Ramos (cell line): ENCODE measurements around the gene CTBP2.

ENCODE experiments used
- in situ Hi-C: fragments of 300-500 bp; cut with MboI; formaldehyde crosslinking; loops from one replicate; pipeline ENCODE4 v1.14.3; 2022; ENCODE audit warnings: low sequenced_read_pairs; ENCODE audit not compliant: unreplicated experiment

Gene CTBP2

DNA sequence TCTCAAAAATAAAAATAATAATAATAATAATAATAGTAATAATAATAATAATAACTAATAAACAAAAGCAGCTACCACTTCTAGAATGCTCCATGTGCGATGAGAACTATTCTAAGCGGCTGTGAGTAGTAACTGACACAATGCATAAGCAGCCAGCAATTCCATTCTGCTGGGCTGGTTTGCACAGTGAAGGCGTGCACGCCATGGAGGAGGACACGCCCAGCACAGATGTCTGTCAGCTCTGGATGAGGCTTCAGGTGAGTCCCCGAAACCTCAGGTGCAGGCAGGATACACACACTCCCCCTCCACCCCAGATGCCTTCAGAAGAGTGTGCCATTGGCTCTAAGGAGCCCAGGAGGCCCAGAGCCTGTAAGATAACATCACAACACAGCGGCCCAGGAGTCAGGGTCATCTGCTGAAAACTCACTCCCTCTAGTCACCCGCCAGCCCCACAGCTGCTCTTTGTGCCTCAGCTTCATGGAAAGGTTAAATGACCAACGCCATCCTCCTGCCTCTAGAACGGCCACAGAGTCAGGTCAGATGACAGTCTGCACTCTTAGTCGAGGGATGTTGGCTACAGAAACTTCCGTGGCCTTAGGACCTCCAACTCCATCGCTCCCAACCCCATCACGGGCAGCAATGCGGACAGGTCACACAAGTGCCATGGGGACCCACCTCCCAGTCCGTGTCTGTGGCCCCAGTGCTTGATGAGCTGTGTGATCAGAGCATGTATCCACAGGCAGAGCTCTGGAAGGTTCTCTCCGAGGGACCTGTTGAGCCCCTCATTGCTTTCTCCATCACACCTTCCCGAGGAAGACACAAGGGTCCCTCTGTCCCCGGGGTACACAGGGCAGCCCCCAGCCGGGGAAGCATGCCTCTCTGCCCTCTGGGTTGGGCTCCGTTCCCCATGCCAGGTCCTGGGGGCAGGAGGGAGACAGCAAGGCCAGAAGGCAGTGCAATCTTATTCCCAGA lies 103.9 kb downstream of the CTBP2 start:
- in situ Hi-C loops = no loop called here

DNA sequence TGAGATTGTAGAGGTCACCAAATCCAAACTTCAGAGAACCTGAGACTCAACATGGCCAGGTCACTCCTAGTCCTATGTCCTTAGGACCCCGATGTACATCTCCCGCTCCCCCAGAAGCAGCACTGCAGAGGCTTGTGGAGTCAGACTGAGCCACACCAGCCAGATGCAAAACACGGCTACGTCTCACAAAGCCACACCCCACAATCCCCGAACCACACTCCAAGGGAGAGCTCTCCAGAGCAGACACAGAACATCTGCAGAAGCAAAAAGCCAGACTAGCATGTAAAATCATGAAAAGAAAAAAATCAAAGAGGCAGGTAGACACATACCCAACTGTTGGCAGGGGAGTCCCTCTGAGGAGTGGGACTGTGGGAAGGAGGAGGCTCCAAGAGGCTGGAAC lies 104.9 kb downstream of the CTBP2 start:
- in situ Hi-C loops = no loop called here

- in situ Hi-C loops = no loop called here
These were observed 105.6 kb downstream of the CTBP2 start for GRCh38 chr10:125054669-125055268.

DNA sequence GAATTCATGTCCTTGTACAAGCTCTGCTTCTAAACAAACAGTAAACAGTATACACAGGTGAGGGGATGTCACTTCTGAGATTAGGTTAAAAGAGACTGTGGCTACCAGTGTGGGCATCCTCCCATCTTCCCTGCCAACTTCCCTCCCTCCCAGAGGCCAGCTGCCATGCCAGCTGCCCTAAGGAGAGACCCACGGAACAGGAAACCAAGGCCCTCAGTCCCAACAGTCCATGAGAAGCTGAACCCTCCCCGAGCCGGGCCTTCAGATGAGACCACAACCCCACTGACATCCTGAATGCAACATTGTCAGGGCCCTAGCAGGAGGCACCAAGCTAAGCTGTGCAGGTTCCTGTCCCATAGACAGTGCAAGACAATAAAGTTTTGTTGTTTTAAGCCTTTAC lies 106.1 kb downstream of the CTBP2 start:
- in situ Hi-C loops = no loop called here

- in situ Hi-C loops = no loop called here
These were observed 108.2 kb downstream of the CTBP2 start for GRCh38 chr10:125052146-125052545.

DNA sequence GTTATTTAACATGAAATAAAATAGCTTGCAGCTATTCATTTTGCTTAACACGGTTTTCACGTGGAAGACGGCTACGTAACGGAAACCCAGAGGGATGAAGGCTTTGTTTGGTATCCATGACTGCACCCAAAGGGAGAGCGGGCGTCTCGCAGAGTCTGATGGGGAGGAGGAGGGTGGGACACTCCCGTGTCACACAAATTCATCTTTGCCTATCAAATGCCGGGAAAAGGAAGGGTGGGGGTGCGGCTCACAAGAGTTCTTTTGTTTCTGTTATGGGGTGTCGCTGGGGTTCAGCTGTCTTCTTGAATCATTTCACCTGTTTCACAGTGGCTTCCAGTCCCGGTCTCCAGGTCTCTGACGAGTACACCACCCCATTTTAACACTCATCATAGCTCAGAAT lies 110.0 kb downstream of the CTBP2 start:
- in situ Hi-C loops = no loop called here

DNA sequence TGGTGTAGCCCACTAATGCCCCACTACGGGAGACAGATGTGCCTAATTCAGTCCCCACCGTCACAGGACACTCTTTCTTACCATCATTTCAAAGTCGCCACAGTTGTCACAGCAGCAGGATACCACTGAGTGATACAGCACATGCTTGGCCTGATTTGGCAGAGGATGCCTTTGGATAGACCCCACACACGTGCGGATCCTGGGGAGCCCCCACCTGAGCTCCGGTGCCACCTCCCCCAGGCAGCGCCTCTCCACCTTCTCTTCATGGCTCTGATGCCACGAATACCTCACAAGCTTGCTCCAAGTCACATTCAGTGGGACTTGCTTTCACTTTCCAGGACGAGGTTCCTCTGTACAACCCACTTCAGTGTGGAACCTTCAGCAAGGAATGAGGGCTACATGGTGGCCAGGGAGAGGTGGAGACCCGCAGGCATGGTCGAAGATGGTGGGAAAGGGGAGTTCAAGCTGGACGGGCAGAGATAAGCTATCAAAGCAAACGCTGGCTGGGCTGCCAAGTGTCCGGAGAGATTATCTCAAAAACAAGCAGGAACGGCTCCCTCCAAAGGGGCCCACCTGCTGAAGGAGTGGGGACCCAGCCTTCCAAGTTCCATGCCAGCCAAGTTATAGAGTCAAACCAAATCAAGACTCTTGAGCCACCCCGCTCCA lies 111.0 kb downstream of the CTBP2 start:
- in situ Hi-C loops = no loop called here

GRCh38 chr10:125048094-125048864 lies 112.1 kb downstream of the CTBP2 start:
- in situ Hi-C loops = no loop called here

DNA sequence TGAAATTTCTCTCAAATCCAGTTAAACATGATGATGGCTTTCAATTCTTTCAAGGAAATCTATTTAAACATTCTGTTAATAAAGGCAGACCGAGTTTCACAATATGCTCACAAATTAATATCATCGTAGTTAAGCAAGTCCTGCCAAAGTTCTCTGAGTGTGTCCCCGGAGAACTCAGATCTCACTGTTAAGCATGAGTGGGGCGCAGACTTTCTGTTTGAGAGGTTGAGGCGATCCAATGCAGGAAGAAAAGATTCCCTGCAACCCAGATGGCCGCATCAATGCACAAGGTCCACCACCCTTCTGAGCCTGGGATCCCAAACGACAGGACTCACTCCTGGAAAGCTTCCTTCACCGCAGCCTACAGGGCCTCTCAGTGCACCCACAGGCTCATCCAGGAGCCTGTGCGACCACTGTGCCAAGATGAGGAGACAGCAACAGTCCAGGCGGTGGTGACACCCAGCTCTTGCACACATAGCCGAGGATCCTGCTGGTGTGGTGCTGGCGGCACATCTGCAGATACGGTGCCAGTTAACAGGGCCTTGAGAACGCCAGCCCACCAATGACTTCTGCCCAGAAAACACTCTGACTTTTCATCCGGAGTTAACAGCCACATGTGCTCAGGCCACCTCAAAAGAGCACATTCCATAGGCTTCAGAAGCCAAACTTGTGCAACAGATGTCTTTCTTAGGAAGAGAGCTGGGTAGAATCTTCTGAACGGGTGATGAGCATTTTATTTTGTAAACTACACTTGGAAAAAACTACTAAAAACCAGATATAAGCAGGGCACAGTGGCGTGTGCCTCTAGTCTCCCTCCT lies 116.3 kb downstream of the CTBP2 start:
- in situ Hi-C loops = no loop called here

- in situ Hi-C loops = no loop called here
These were observed 118.4 kb downstream of the CTBP2 start for GRCh38 chr10:125041856-125042506.

GRCh38 chr10:125039354-125039769 lies 121.0 kb downstream of the CTBP2 start:
- in situ Hi-C loops = no loop called here

DNA sequence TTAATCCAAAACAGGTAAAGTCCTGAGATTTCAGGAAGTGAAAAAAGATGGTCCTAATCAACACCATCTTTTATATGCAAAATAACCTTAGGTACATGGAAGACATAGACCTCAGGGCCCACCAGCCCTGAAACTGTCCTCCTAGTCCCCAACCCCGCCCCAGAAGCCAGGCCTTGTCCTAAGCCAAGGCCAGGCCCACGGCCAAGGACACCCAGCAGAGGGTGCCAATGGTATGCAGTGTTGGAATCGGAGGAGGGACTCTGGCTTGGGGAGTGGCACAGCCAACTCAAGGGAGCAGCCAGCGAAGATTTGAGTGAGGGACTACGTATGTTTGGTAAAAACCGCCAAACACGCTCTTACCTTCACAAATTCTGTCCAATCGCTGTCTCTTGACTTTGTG lies 121.7 kb downstream of the CTBP2 start:
- in situ Hi-C loops = no loop called here

DNA sequence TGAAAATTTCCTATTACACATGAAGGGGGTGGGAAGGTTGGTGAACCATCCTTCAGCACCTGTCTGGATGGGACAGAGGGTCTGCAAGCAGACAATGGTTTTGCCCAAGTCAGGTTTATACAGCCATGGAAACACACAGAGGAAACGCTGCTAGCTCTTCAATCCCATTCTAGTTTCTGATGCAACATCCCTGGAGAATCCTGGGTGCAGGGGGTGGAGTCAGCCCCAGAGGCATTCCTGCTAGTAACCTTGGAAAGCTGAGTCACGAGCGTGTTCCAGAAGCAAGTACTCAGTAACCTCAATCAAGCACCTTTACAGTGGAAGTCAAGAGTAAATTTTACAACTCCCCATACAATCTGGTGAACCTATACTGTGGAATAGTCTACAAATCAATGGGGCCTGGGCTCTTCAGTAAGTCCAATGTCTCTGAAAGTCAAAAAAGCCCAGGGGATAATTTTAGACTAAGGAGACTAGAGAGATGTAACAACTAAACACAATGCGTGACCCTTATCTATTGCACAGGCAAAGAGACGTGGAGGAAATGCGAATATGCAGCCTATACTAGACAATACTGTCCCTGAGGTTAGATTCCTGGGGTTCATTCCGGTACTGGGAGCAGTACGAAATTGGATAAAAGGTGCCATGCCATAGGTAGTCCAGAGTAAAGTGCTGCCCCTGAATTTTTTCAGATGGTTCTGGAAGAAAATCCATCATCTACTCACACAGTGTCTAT lies 123.1 kb downstream of the CTBP2 start:
- in situ Hi-C loops = no loop called here

DNA sequence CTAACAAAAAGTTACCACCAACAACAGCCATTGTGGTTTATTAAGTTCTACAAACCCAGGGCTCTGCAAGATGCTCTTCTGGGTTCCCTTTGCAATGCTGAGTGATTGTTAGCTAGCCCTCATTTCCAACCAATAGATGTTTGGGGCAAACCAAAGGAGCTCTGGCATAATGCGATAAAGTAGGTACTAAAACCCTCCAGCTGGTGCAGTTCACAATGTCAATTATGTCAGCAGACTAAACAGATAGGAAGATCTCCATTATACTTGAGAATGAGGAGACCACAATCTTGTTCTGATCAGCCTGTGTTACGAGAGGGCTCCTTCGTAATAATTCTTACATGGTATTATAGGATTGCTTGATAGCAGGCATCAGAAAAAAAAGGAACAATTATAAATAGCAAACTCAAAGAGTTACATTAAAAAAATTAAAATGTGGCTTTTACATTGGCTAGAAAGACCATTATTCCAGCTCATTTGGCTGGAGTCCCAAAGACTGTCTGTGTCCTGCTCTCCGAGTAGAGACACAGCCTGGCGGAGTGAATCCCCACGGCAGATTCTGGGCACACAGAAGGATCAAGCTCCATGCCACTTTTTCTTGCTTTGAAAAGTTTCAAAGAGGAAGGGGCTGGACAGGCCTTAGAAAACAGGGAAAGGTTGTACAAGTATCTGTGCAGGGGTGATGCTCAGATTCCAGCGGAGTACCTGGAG lies 124.6 kb downstream of the CTBP2 start:
- in situ Hi-C loops = no loop called here

- in situ Hi-C loops = no loop called here
These were observed 125.2 kb downstream of the CTBP2 start for GRCh38 chr10:125035136-125035535.

- in situ Hi-C loops = no loop called here
These were observed 125.7 kb downstream of the CTBP2 start for GRCh38 chr10:125034675-125035074.

GRCh38 chr10:125033146-125033924 lies 127.0 kb downstream of the CTBP2 start:
- in situ Hi-C loops = no loop called here
